Ovary (tissue), 9 donors: ENCODE data around the gene KCNB1. TPM values are rescaled to one million over a fixed set of nuclear protein-coding genes. Genes with fewer than 3 reads are reported as not detected.

Source experiments
- DNase-seq, 5 donors: peaks; one replicate each; pipeline ENCODE4 v3.0.0-alpha.2; 2019 to 2020
- H3K27ac ChIP-seq, 2 donors: fragments of 200-600 bp; one replicate each; pipeline versions ENCODE4 v1.5.1 to v1.8.0; 2019 to 2022
- H3K27me3 ChIP-seq: fragments of 200-600 bp; one replicate; pipeline ENCODE4 v1.8.0; 2022
- H3K36me3 ChIP-seq: fragments of 200-600 bp; sonication (generic); one replicate; pipeline ENCODE4 v1.5.1; 2019
- H3K4me1 ChIP-seq: one replicate; pipeline ENCODE4 v1.8.1; 2013; ENCODE audit warnings: mild to moderate bottlenecking, moderate library complexity; ENCODE audit not compliant: insufficient read depth
- H3K4me3 ChIP-seq: fragments of 200-600 bp; sonication (generic); one replicate; pipeline ENCODE4 v1.5.1; 2017
- H3K9me3 ChIP-seq, 2 donors: fragments of 200-600 bp in 1 of 2; sonication (generic) in 1 of 2; one replicate each; pipeline versions ENCODE4 v1.5.1 to v1.8.1; 2013 to 2019; ENCODE audit warnings: mild to moderate bottlenecking in 1 of 2, moderate library complexity in 1 of 2
- EP300 ChIP-seq: sonication (generic); formaldehyde crosslinking; IDR thresholded peaks from one replicate; pipeline ENCODE4 v1.6.1; 2017; ENCODE audit warnings: antibody characterized with exemption
- POLR2A ChIP-seq: fragments of 450-650 bp; IDR thresholded peaks from one replicate; pipeline ENCODE4 v1.6.1; 2017; ENCODE audit warnings: antibody characterized with exemption, mild to moderate bottlenecking, moderate library complexity
- WGBS, 3 donors: extraction: QIAGEN DNeasy Blood & Tissue Kit in 1 of 3; methylation state at CpG; one replicate each; pipeline versions ENCODE4 v1.1.5 to v1.1.7; 2013 to 2017; 5-methylcytosine and 5-hydroxymethylcytosine counted together
- intact Hi-C, 4 donors: fragments of 100-400 bp; cut with DNase I; formaldehyde crosslinking; loops; one replicate each; pipeline versions ENCODE4 v1.11.0 to v1.15.1; 2022 to 2023
- polyA plus RNA-seq, 2 donors: library from polyadenylated mRNA; stranded (reverse); fragments of 200-250 nt in 1 of 2; fragments of 350-450 nt in 1 of 2; fragmentation: Illumina TruSeq in 1 of 2; extraction: RNeasy Lipid Tissue Mini Kit (QIAGEN cat#74804) in 1 of 2; gene quantifications; one replicate each; pipeline ENCODE4 v1.2.3, GENCODE V29; 2013 to 2014
- total RNA-seq, 7 donors: library from RNA; depleted of rRNA in 2 of 7; stranded (reverse); fragments of >200 nt in 2 of 7; fragmentation: NEBNext Ultra II Directional in 3 of 7; extraction: Animal tissue kit (Norgen Biotek cat#: 25700) in 3 of 7; gene quantifications; one replicate each; pipeline versions ENCODE4 v1.1.0 to v1.2.4, GENCODE V29; 2016 to 2023
- TF ChIP-seq, protein P1 (sequence below), 3 donors: fragments of 450-650 bp in 2 of 3; fragments of 200-600 bp in 1 of 3; IDR thresholded peaks; one replicate each; pipeline versions ENCODE4 v1.5.1 to v1.8.0; 2016 to 2022; ENCODE audit warnings: antibody characterized with exemption in 3 of 3, mild to moderate bottlenecking in 1 of 3
- donor health status: DM: no; HTN: no; CAD: no; lungs with moderate emphysema.
- donor health status: DM: no; HTN: no; CAD: no.
- donor health status: Bipolar disorder and iron deficiency.
- donor health status: DM: yes; HTN: yes; CAD: no.
- donor health status: DM: no; HTN: no; CAD: no.
- donor health status: DM: yes; HTN: yes; CAD: no.

The KCNB1 gene
- total and polyA plus RNA-seq, 9 donors, result 0.12 to 5.4 (median 1.3) TPM

DNA sequence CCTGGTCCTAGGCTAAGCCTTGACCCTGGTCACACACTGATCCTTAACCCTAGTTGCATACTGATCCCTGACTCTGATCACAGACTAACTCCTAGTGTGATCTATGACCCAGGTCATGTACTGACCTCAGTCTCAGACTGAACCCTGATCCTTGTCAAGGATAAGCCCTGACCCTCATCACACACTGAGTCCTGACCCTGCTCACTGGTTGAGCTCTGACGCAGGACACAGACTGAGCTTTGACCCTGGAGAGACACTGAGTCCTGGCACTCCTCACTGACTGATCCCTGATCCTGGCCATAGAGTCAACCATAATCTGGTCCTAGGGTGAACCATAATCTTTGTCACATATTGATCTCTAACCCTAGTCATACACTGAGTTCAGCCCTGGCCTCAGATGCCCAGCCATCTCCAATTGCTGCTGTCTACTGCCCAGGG lies 37.9 kb downstream of the KCNB1 start:
- no peaks in the 10 kb centered on the region for H3K9me3 ChIP-seq
- H3K27ac ChIP-seq, result no peak overlapping the region
- no peaks in the 10 kb centered on the region for H3K36me3 ChIP-seq
- no peaks in the 10 kb centered on the region for H3K27me3 ChIP-seq
- H3K4me3 ChIP-seq, result no peak overlapping the region
- no peak for DNase-seq
- 80 to 88% (median 80%) methylated on average over 1 of the region's 1 CpG for WGBS, 3 donors
- intact Hi-C loops, result no loop called here
- H3K4me1 ChIP-seq, result peaks cover 4% of the 10 kb centered on the region
- TF ChIP-seq POLR2A, result no peak
- no peak for TF ChIP-seq EP300
- TF ChIP-seq, protein P1, sequence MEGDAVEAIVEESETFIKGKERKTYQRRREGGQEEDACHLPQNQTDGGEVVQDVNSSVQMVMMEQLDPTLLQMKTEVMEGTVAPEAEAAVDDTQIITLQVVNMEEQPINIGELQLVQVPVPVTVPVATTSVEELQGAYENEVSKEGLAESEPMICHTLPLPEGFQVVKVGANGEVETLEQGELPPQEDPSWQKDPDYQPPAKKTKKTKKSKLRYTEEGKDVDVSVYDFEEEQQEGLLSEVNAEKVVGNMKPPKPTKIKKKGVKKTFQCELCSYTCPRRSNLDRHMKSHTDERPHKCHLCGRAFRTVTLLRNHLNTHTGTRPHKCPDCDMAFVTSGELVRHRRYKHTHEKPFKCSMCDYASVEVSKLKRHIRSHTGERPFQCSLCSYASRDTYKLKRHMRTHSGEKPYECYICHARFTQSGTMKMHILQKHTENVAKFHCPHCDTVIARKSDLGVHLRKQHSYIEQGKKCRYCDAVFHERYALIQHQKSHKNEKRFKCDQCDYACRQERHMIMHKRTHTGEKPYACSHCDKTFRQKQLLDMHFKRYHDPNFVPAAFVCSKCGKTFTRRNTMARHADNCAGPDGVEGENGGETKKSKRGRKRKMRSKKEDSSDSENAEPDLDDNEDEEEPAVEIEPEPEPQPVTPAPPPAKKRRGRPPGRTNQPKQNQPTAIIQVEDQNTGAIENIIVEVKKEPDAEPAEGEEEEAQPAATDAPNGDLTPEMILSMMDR (IDR thresholded peaks at IDR 0.05), result no peak

DNA sequence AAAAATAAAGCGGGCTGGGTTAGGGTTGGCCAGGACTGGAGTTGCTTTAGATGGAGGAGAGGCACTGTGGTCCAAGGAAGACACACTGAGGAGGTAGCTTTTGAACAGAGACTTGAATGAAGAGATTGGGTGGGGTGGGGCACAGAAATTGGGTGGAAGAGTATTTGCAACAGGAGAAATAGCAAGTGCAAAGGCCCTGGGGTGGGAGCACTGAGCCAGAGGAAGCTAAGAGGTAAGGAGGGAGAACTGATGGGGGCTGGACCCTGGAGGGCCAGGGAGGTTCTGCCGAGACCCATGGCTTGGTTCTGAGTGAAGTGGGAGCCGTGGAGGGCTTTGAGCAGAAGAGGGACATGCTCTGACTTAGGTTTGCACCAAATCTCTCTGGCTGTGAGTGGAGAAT lies 45.4 kb downstream of the KCNB1 start:
- no peak for DNase-seq
- no peak overlapping the region for H3K4me3 ChIP-seq
- 91 to 94% (median 93%) methylated on average over 3 of the region's 3 CpGs for WGBS, 3 donors

DNA sequence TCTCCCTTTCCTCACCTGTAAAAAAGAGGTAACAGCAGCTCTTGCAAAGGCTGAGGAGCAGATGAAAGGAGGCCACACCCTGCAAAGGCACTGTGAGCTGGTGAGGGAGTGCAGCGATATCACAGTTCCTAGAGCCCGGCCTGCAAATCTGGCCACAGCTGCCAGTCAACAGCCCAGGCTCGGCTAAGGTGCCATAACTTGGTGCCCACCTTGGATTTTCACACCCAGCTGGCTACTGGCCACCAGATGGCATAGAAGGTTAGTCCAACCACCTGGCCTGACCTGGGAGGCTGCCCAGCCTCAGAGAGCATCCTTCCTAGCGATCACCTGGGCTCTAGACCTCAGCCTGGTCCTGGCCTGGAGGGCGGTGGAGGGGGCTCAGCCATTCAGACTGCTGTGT lies 46.8 kb downstream of the KCNB1 start:
- no peaks in the 10 kb centered on the region for H3K9me3 ChIP-seq
- DNase-seq, result no peak
- H3K27ac ChIP-seq, result no peak overlapping the region
- no peaks in the 10 kb centered on the region for H3K27me3 ChIP-seq
- H3K36me3 ChIP-seq, result no peaks in the 10 kb centered on the region
- WGBS, 3 donors, result 94 to 98% (median 94%) methylated on average over 5 of the region's 5 CpGs
- TF ChIP-seq EP300 (no peak), POLR2A (no peak)
- TF ChIP-seq, protein P1 (IDR thresholded peaks at IDR 0.05), result no peak
- no peaks in the 10 kb centered on the region for H3K4me1 ChIP-seq
- H3K4me3 ChIP-seq, result no peak overlapping the region
- intact Hi-C loops, result no loop called here

More for the DNA sequence above, 45.4 kb downstream of the KCNB1 start:
- Histone ChIP-seq H3K36me3 (no peaks in the 10 kb centered on the region), H3K9me3 (no peaks in the 10 kb centered on the region), H3K4me1 (no peaks in the 10 kb centered on the region), H3K27me3 (no peaks in the 10 kb centered on the region), H3K27ac (no peak overlapping the region)
- intact Hi-C loops, result no loop called here
- TF ChIP-seq, protein P1 (IDR thresholded peaks at IDR 0.05), result no peak
- TF ChIP-seq EP300 (no peak), POLR2A (no peak)

DNA sequence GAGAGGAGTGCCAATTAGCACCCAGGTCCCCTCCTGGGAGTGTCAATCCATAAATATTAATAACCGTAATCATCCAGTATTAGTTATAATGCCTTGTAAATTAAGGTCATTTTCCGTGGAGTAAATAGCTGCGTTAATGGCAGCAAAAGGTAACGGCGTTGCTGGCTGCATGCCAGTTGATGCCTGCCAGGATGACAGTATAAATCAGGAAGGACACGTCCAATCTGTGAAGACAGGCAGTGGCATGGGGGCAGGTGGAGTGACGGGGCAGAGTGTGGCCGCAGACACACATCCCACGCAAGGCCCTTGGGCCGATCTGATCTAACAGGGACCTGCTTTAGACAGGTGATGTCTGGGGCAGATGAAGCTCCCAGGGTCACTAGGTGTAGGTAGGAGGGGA lies 49.1 kb downstream of the KCNB1 start:
- DNase-seq, result no peak
- WGBS, 3 donors, result 59 to 62% (median 59%) methylated on average over 10 of the region's 10 CpGs

More for the DNA sequence above, 49.1 kb downstream of the KCNB1 start:
- H3K27me3 ChIP-seq, result no peaks in the 10 kb centered on the region
- H3K4me1 ChIP-seq, result no peaks in the 10 kb centered on the region
- no peaks in the 10 kb centered on the region for H3K36me3 ChIP-seq
- intact Hi-C loops, result no loop called here
- TF ChIP-seq, protein P1 (IDR thresholded peaks at IDR 0.05), result no peak
- TF ChIP-seq POLR2A, result no peak
- no peak for TF ChIP-seq EP300
- no peaks in the 10 kb centered on the region for H3K9me3 ChIP-seq
- H3K27ac ChIP-seq, result no peak overlapping the region
- no peak overlapping the region for H3K4me3 ChIP-seq
